ENCODE results near the gene CCR6. TPM values are rescaled to one million over a fixed set of nuclear protein-coding genes. Genes with fewer than 3 reads are reported as not detected.
"Not testable (repeated sequence)": the region's sequence is repeated elsewhere in the genome, so short reads cannot be mapped to it uniquely, and the experiment has no call there.

Gene CCR6
- total and polyA plus RNA-seq, 2 donors (not counting 3 experiments of a cell fraction or from before 2014, with no cell fraction given) = not detected

DNA sequence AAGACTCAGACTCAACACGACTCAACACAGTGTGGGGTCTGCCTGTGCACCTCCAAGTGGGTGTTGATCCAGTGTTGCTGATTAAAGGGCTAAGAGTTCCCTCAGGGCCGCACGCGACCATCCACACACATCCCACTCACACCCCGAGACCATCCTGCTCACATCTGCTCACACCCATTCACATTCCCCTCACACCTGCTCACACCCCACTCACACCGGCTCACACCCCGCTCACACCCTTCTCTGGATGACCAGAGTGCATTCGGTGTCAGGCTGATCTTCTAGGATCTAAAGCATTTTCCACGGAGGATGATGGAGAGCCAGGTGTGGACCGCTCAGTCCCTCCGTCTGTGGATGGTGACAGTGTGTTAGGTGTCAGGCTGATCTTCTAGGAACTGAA is 48.4 kb downstream of the CCR6 start:
- H3K9me1 ChIP-seq (replicated peaks; ENCODE audit: control insufficient read depth, extremely low read depth, insufficient read depth, low read length); H3K9ac ChIP-seq (replicated peaks; ENCODE audit: extremely low read depth, insufficient read depth, low read length); dilution Hi-C loops (cut with MboI; ENCODE audit: extremely low pct_ligation_motif_present, low sequenced_read_pairs); FAIRE-seq; H3K27ac ChIP-seq (ENCODE audit: insufficient read depth, low read depth, low read length); H3K79me2 ChIP-seq (ENCODE audit: control insufficient read depth, insufficient read depth, low read length); DNase-seq (ENCODE audit: low read depth, low spot score); H3K36me3 ChIP-seq (ENCODE audit: control insufficient read depth in 2 of 2, extremely low read depth in 1 of 2, insufficient read depth in 2 of 2, low read length in 2 of 2); H3K4me2 ChIP-seq (ENCODE audit: insufficient read depth, low read length); H4K20me1 ChIP-seq (replicated peaks; ENCODE audit: control insufficient read depth, extremely low read depth, insufficient read depth, low read length); CTCF ChIA-PET; POLR2A ChIA-PET; H2AFZ ChIP-seq (ENCODE audit: low read depth, low read length); H3K9me3 ChIP-seq (replicated peaks; ENCODE audit: control insufficient read depth, insufficient read depth, low read length); H3K27me3 ChIP-seq (ENCODE audit: control insufficient read depth in 2 of 2, insufficient read depth in 2 of 2, low read length in 2 of 2); intact Hi-C loops (cut with micrococcal nuclease); H3K4me1 ChIP-seq (ENCODE audit: control insufficient read depth, extremely low read depth, insufficient read depth, low read length); H3K4me3 ChIP-seq (replicated peaks in 1 of 3; ENCODE audit: insufficient read depth in 1 of 3, low read depth in 1 of 3, low read length in 3 of 3); BruUV-seq (replicated peaks): not testable (repeated sequence)

- BruUV-seq (replicated peaks); H3K27me3 ChIP-seq (ENCODE audit: control insufficient read depth in 2 of 2, insufficient read depth in 2 of 2, low read length in 2 of 2); POLR2A ChIA-PET; H3K4me2 ChIP-seq (ENCODE audit: insufficient read depth, low read length); intact Hi-C loops (cut with micrococcal nuclease); H2AFZ ChIP-seq (ENCODE audit: low read depth, low read length); CTCF ChIA-PET; H3K9ac ChIP-seq (replicated peaks; ENCODE audit: extremely low read depth, insufficient read depth, low read length); H3K9me1 ChIP-seq (replicated peaks; ENCODE audit: control insufficient read depth, extremely low read depth, insufficient read depth, low read length); H3K27ac ChIP-seq (ENCODE audit: insufficient read depth, low read depth, low read length); H3K9me3 ChIP-seq (replicated peaks; ENCODE audit: control insufficient read depth, insufficient read depth, low read length); H3K4me3 ChIP-seq (replicated peaks in 1 of 3; ENCODE audit: insufficient read depth in 1 of 3, low read depth in 1 of 3, low read length in 3 of 3); H4K20me1 ChIP-seq (replicated peaks; ENCODE audit: control insufficient read depth, extremely low read depth, insufficient read depth, low read length); DNase-seq (ENCODE audit: low read depth, low spot score); H3K4me1 ChIP-seq (ENCODE audit: control insufficient read depth, extremely low read depth, insufficient read depth, low read length); FAIRE-seq; H3K36me3 ChIP-seq (ENCODE audit: control insufficient read depth in 2 of 2, extremely low read depth in 1 of 2, insufficient read depth in 2 of 2, low read length in 2 of 2); dilution Hi-C loops (cut with MboI; ENCODE audit: extremely low pct_ligation_motif_present, low sequenced_read_pairs); H3K79me2 ChIP-seq (ENCODE audit: control insufficient read depth, insufficient read depth, low read length): not testable (repeated sequence)
Measured at GRCh38 chr6:167172011-167172410, 49.1 kb downstream of the CCR6 start.

- BruUV-seq (replicated peaks); FAIRE-seq; DNase-seq (ENCODE audit: low read depth, low spot score): not testable (repeated sequence)
Measured at GRCh38 chr6:167177271-167177670, 54.4 kb downstream of the CCR6 start.

GRCh38 chr6:167178896-167179655 is 56.2 kb downstream of the CCR6 start:
- CTCF ChIA-PET, FAIRE-seq: not testable (repeated sequence)

More at GRCh38 chr6:167177271-167177670, 54.4 kb downstream of the CCR6 start:
- POLR2A ChIA-PET; H2AFZ ChIP-seq (ENCODE audit: low read depth, low read length); H3K27me3 ChIP-seq (ENCODE audit: control insufficient read depth in 2 of 2, insufficient read depth in 2 of 2, low read length in 2 of 2); H3K4me2 ChIP-seq (ENCODE audit: insufficient read depth, low read length); H3K27ac ChIP-seq (ENCODE audit: insufficient read depth, low read depth, low read length); H3K4me3 ChIP-seq (replicated peaks in 1 of 3; ENCODE audit: insufficient read depth in 1 of 3, low read depth in 1 of 3, low read length in 3 of 3); intact Hi-C loops (cut with micrococcal nuclease); H3K9ac ChIP-seq (replicated peaks; ENCODE audit: extremely low read depth, insufficient read depth, low read length); dilution Hi-C loops (cut with MboI; ENCODE audit: extremely low pct_ligation_motif_present, low sequenced_read_pairs); H3K79me2 ChIP-seq (ENCODE audit: control insufficient read depth, insufficient read depth, low read length); CTCF ChIA-PET; H3K9me3 ChIP-seq (replicated peaks; ENCODE audit: control insufficient read depth, insufficient read depth, low read length); H3K36me3 ChIP-seq (ENCODE audit: control insufficient read depth in 2 of 2, extremely low read depth in 1 of 2, insufficient read depth in 2 of 2, low read length in 2 of 2); H3K9me1 ChIP-seq (replicated peaks; ENCODE audit: control insufficient read depth, extremely low read depth, insufficient read depth, low read length); H4K20me1 ChIP-seq (replicated peaks; ENCODE audit: control insufficient read depth, extremely low read depth, insufficient read depth, low read length); H3K4me1 ChIP-seq (ENCODE audit: control insufficient read depth, extremely low read depth, insufficient read depth, low read length): not testable (repeated sequence)

More at GRCh38 chr6:167178896-167179655, 56.2 kb downstream of the CCR6 start:
- intact Hi-C loops (cut with micrococcal nuclease); dilution Hi-C loops (cut with MboI; ENCODE audit: extremely low pct_ligation_motif_present, low sequenced_read_pairs); POLR2A ChIA-PET; H3K27ac ChIP-seq (ENCODE audit: insufficient read depth, low read depth, low read length); H3K36me3 ChIP-seq (ENCODE audit: control insufficient read depth in 2 of 2, extremely low read depth in 1 of 2, insufficient read depth in 2 of 2, low read length in 2 of 2); H3K79me2 ChIP-seq (ENCODE audit: control insufficient read depth, insufficient read depth, low read length); H3K27me3 ChIP-seq (ENCODE audit: control insufficient read depth in 2 of 2, insufficient read depth in 2 of 2, low read length in 2 of 2); BruUV-seq (replicated peaks); H3K9me1 ChIP-seq (replicated peaks; ENCODE audit: control insufficient read depth, extremely low read depth, insufficient read depth, low read length); H4K20me1 ChIP-seq (replicated peaks; ENCODE audit: control insufficient read depth, extremely low read depth, insufficient read depth, low read length); DNase-seq (ENCODE audit: low read depth, low spot score); H3K9me3 ChIP-seq (replicated peaks; ENCODE audit: control insufficient read depth, insufficient read depth, low read length); H3K9ac ChIP-seq (replicated peaks; ENCODE audit: extremely low read depth, insufficient read depth, low read length); H3K4me3 ChIP-seq (replicated peaks in 1 of 3; ENCODE audit: insufficient read depth in 1 of 3, low read depth in 1 of 3, low read length in 3 of 3); H3K4me1 ChIP-seq (ENCODE audit: control insufficient read depth, extremely low read depth, insufficient read depth, low read length); H2AFZ ChIP-seq (ENCODE audit: low read depth, low read length); H3K4me2 ChIP-seq (ENCODE audit: insufficient read depth, low read length): not testable (repeated sequence)

All from endothelial cell of umbilical vein (primary cell).